HL-60 (cell line): ENCODE data around the gene DAB2IP.

Experiments
- DNase-seq, 2 experiments: peaks; one replicate each; pipeline ENCODE4 v3.0.0-alpha.2; 2010 to 2020; ENCODE audit warnings: low read depth in 1 of 2, low spot score in 1 of 2
- H3K27ac ChIP-seq: fragments of 250-450 bp; sonication (Bioruptor Pico); replicated peaks from 2 replicates; pipeline ENCODE4 v1.5.1; 2020; ENCODE audit warnings: mild to moderate bottlenecking, moderate library complexity
- H3K27me3 ChIP-seq: fragments of 250-450 bp; sonication (Bioruptor Pico); 2 replicates; pipeline ENCODE4 v1.5.1; 2021; ENCODE audit warnings: mild to moderate bottlenecking, moderate library complexity; ENCODE audit not compliant: insufficient read depth, poor library complexity, severe bottlenecking
- H3K4me3 ChIP-seq: replicated peaks from 2 replicates; pipeline ENCODE4 v1.5.1; 2011; ENCODE audit warnings: mild to moderate bottlenecking, control low read depth, low read length; ENCODE audit not compliant: insufficient read depth
- GABPA ChIP-seq: IDR thresholded peaks from 2 replicates; pipeline ENCODE4 v1.6.1; 2012; ENCODE audit warnings: low read depth
- POLR2AphosphoS5 ChIP-seq: IDR thresholded peaks from 2 replicates; pipeline ENCODE4 v1.6.1; 2012; ENCODE audit warnings: low read depth
- SPI1 ChIP-seq: IDR thresholded peaks from 2 replicates; pipeline ENCODE4 v1.6.1; 2012; ENCODE audit warnings: low read depth, mild to moderate bottlenecking, borderline replicate concordance
- TF ChIP-seq, protein P1 (sequence below): IDR thresholded peaks from 2 replicates; pipeline ENCODE4 v1.6.1; 2012; ENCODE audit warnings: low read depth; ENCODE audit not compliant: insufficient replicate concordance
- TF ChIP-seq, protein P2 (sequence below): IDR thresholded peaks from one replicate; pipeline ENCODE4 v1.5.1; 2011; ENCODE audit warnings: low read length, control low read depth, inconsistent platforms; ENCODE audit not compliant: insufficient read depth

Gene DAB2IP

DNA sequence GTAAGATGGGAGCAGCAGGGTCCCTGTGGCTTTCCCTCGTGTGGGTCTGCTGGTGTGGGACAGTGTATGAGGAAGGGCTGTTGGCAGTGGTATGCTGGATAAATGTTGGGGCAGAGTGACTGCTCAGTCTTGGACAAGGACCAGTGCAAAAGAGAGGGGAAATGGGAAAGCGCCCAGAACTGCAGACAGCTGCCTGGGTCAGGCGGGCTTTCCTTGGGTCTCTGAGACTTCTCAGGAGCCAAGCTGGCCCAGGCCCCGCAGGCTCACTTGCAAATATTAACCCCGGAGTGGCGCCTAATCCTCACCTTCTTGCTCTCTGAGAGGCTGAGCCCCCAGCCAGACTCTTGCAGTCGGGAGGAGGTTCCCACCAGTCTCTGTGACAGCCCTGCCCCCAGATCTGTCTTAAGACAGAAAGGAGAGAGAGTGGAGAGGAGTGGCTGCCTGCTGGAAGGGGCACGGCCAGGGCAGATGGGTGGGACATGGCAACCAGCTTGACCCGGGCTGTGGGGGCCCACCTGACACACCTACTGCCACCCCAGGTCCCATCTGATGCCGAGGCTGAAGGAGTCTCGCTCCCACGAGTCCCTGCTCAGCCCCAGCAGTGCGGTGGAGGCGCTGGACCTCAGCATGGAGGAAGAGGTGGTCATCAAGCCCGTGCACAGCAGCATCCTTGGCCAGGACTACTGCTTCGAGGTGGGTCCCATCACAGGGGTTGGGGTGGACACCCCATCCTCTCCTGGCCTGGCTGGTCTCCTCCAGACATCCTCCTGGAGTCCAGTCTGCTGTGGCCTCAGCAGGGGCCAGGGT, 105.2 kb downstream of the DAB2IP start:
- TF ChIP-seq, protein P1, sequence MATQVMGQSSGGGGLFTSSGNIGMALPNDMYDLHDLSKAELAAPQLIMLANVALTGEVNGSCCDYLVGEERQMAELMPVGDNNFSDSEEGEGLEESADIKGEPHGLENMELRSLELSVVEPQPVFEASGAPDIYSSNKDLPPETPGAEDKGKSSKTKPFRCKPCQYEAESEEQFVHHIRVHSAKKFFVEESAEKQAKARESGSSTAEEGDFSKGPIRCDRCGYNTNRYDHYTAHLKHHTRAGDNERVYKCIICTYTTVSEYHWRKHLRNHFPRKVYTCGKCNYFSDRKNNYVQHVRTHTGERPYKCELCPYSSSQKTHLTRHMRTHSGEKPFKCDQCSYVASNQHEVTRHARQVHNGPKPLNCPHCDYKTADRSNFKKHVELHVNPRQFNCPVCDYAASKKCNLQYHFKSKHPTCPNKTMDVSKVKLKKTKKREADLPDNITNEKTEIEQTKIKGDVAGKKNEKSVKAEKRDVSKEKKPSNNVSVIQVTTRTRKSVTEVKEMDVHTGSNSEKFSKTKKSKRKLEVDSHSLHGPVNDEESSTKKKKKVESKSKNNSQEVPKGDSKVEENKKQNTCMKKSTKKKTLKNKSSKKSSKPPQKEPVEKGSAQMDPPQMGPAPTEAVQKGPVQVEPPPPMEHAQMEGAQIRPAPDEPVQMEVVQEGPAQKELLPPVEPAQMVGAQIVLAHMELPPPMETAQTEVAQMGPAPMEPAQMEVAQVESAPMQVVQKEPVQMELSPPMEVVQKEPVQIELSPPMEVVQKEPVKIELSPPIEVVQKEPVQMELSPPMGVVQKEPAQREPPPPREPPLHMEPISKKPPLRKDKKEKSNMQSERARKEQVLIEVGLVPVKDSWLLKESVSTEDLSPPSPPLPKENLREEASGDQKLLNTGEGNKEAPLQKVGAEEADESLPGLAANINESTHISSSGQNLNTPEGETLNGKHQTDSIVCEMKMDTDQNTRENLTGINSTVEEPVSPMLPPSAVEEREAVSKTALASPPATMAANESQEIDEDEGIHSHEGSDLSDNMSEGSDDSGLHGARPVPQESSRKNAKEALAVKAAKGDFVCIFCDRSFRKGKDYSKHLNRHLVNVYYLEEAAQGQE = no peak
- TF ChIP-seq, protein P2, sequence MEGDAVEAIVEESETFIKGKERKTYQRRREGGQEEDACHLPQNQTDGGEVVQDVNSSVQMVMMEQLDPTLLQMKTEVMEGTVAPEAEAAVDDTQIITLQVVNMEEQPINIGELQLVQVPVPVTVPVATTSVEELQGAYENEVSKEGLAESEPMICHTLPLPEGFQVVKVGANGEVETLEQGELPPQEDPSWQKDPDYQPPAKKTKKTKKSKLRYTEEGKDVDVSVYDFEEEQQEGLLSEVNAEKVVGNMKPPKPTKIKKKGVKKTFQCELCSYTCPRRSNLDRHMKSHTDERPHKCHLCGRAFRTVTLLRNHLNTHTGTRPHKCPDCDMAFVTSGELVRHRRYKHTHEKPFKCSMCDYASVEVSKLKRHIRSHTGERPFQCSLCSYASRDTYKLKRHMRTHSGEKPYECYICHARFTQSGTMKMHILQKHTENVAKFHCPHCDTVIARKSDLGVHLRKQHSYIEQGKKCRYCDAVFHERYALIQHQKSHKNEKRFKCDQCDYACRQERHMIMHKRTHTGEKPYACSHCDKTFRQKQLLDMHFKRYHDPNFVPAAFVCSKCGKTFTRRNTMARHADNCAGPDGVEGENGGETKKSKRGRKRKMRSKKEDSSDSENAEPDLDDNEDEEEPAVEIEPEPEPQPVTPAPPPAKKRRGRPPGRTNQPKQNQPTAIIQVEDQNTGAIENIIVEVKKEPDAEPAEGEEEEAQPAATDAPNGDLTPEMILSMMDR = no peak
- TF ChIP-seq SPI1 (no peak), GABPA (no peak), POLR2AphosphoS5 (no peak)
- no peak for DNase-seq
- Histone ChIP-seq H3K27me3 (no peaks in the 10 kb centered on the region), H3K27ac (no peak overlapping the region), H3K4me3 (no peak overlapping the region)

DNA sequence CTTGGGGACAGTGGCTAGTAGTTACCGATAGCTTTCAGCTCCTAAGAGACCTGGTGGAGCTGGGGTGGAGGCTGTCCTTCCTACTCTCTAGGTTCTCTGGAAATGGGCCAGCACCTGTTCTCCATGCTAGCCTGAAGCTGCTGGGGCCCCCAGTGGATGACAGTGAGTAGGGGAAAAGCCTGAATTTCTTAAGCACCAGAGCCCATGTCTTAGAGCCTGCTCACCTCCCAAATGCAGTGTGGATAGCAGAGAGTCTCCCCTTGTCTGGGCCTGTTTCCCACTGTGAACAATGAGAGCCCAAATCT, 105.8 kb downstream of the DAB2IP start:
- DNase-seq = no peak
- Histone ChIP-seq H3K27me3 (no peaks in the 10 kb centered on the region), H3K4me3 (no peak overlapping the region), H3K27ac (no peak overlapping the region)
- no peak for TF ChIP-seq SPI1
- no peak for TF ChIP-seq GABPA
- TF ChIP-seq, protein P2 = no peak

DNA sequence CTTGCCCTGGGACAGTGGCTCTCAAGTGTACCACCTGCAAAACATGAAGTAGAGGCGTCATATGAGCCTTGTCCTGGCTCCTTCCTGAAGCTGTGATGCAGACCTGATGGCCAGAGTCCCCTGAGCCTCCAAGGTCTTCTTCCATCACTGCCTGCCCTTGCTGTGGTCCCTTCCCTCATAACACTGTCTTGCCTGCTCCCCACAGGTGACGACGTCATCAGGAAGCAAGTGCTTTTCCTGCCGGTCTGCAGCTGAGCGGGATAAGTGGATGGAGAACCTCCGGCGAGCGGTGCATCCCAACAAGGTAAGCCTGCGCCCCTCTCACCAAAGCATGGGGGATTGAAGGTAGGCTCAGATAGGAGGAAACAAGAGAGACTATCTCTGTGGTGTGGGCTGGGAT, 107.3 kb downstream of the DAB2IP start:
- H3K4me3 ChIP-seq = no peak overlapping the region
- H3K27me3 ChIP-seq = no peaks in the 10 kb centered on the region
- DNase-seq = no peak
- TF ChIP-seq, protein P2 = no peak
- no peak for TF ChIP-seq SPI1
- no peak for TF ChIP-seq POLR2AphosphoS5
- TF ChIP-seq, protein P1 = no peak
- TF ChIP-seq GABPA = no peak
- H3K27ac ChIP-seq = no peak overlapping the region

DNA sequence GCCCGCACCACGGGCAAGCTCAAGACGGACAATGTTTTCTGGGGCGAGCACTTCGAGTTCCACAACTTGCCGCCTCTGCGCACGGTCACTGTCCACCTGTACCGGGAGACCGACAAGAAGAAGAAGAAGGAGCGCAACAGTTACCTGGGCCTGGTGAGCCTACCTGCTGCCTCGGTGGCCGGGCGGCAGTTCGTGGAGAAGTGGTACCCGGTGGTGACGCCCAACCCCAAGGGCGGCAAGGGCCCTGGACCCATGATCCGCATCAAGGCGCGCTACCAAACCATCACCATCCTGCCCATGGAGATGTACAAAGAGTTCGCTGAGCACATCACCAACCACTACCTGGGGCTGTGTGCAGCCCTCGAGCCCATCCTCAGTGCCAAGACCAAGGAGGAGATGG, 108.6 kb downstream of the DAB2IP start:
- Histone ChIP-seq H3K4me3 (no peak overlapping the region), H3K27ac (no peak overlapping the region), H3K27me3 (no peaks in the 10 kb centered on the region)
- TF ChIP-seq, protein P1 = no peak
- no peak for TF ChIP-seq POLR2AphosphoS5
- TF ChIP-seq GABPA = no peak
- no peak for TF ChIP-seq SPI1
- TF ChIP-seq, protein P2 = no peak
- no peak for DNase-seq
